Measurements from ENCODE around the gene MGAT5B.

The MGAT5B gene

DNA sequence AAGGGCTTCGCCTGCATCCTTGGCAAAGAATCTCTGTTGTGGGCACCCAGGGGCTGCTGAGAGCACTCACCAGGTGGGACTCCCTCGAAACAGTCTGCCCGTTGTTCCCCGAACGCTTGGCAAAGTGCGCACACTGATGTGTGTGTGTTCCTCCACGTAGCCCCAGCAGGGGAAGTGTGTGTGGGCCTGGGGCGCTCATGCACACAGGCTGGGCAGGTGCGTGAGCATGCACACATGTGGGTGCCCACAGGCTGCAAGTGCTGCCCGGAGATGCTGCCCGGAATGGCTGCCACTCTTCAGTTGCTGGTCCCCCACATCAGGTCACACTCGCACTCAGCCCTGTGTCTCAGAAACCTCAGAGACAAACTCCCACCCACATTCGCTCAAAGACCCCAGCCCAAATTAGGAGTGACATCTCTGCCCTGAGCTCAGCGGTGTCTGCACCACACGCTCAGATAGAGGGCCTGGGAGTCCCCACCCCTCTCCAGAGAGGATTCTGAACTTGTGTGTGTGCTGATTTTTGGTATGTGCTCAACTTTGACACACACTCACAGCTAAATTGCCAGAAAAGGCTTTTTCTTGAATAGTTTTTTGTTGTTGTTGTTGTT is 119.4 kb downstream of the MGAT5B start:
- DNase-seq: no peak

DNA sequence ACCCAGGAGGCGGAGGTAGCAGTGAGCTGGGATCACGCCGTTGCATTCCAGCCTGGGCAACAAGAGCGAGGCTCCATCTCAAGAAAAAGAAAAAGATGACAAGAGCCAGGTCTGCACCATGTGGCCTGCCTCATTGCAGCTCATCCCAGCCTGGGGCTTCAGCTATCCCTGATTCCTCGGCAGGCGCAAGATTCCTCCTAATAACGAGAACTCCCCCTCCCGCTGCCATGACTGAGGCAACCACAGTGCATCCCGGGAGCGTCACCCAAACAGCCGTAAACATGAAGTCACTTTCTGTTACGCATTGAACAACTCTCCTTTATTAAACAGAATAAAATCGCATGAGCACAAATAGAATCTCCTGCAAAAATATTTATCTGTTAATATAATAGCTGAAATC is 120.6 kb downstream of the MGAT5B start:
- DNase-seq: no peak

GRCh38 chr17:76989519-76989918 is 121.3 kb downstream of the MGAT5B start:
- DNase-seq: no peak

GRCh38 chr17:76992891-76993290 is 124.7 kb downstream of the MGAT5B start:
- no peak for DNase-seq

GRCh38 chr17:76993651-76994050 is 125.4 kb downstream of the MGAT5B start:
- DNase-seq: no peak

DNA sequence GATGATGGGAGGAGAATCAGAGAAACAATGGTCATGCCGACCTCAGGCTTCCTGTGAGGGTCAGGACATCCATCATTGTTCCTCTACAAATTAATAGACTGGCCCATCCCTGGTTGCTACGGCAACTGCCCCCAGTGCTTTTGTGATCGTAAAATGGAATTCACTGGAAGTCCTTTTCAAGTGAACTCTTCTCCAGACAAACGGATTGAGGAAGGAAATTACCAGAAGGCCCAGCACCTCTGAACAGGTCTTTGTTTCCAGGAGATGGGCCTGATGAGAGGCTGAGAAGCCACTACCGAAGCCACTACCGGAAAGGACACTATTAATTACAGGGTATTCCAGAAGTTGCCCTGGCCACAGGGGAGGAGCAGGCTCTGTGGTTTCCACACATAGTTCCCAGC is 126.0 kb downstream of the MGAT5B start:
- no peak for DNase-seq

- no peak for DNase-seq
Observed at GRCh38 chr17:76995387-76996105, 127.3 kb downstream of the MGAT5B start.

DNA sequence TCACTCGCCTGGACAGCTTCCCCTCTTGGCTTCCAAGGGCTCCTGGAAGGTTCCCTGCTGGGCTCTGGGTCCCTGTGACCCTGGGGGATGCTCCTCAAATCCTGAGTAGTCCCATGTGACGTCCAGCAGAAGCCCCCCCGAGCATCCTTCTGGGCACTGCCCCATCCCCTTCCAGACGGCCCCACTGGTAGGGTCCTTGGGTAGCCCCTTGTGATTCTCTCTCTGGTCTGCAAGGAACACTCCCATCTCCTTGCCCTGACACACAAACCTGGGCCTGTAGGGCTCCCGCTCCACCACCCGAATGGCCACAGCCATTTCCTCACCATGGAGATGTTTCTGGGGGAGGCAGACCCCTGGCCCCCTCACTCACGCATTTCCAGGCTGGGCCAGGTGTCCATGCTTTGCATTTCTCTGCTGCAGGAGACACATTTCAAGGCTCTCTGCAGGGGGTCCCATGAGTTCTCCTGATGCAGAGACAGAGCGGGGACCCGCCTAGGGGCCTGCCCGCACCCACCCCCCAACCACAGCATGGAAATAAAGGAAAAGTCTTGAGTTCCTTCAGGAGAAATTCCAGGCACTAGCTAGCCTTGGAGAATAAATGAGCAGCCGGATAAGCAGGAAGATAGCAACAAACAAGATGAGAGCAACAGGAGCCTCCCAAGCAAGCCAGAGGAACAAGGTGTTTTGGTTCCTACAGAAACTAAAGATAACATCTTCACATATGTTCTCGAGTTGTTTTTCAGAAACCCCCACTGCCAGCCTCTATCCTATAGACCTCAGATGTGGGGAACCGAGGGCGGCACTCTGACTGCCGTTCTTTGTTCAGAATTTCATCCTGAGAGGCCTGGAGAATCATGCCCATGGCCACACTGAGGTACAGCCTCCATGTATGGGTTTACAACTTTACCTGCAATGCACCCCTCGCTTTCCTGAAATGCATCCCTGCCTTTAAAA is 128.8 kb downstream of the MGAT5B start:
- DNase-seq: no peak

GRCh38 chr17:76997981-76998531 is 129.9 kb downstream of the MGAT5B start:
- no peak for DNase-seq

DNA sequence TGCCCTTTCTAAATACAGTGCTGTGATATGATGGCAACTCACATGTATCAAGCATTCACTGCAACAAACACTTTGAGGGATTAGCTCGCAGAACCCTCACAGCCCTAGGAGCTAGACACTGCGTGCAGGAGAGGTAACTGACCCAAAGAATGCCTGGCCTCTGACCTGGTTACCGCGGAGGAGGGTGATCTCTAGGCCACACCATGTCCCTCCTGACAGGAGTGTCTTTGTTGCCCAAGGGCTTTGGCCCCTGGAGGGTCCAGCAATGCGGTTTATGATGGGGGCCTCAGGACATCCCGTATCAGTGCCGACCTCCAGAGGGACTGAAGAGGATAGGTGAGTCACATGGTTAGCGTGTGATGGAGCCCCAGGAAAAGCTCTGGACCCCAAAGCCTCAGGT is 130.6 kb downstream of the MGAT5B start:
- DNase-seq: no peak
